ENCODE data around the gene SLC6A1.

The SLC6A1 gene

DNA sequence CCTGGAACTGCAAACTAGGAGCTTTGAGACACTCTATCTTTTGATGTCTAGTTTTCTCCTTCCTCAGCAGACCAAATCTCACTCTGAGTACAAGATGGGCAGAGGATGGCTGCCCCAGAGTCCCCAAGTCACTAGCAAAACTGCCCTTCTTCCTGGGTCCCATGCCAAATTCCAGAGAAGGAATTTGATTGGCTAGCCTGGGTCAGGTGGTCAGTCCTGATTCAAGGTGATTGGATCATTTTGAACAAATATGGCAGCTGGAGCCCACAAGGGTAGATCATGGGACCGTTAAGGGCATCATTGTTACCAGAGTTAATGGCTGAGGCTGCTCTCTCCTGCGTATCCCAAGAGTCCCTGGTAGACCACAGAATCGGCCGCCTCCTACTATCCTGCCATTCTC, 21.7 kb downstream of the SLC6A1 start:
- no peak for TF ChIP-seq SIN3A (IDR thresholded peaks at IDR 0.05; ENCODE audit: borderline replicate concordance, insufficient read depth, low read length)
- TF ChIP-seq POLR2AphosphoS5 (IDR thresholded peaks at IDR 0.05; ENCODE audit: low read depth, low read length): no peak

DNA sequence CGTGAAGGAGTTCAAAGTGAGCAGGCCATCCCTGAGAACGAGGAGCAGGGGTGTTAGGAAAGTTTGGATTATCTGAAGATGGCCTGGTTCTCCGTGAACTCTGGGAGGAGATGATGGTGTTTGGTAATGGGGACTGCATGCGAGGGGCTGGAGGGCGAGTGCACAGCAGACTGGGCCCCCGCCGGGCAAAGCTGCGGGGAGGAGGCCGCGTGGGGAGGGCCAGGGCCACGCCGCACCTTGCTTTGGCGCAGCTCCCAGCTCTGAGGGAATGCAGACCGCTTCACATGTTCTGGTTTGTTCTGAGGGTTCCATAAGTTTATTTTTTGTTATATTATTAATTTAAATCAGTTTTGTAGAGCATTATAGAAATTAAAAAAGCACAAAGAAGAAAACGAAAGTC, 22.2 kb downstream of the SLC6A1 start:
- TF ChIP-seq TAF1 (IDR thresholded peaks at IDR 0.05; ENCODE audit: borderline replicate concordance, insufficient read depth, low read length) (no peak), POLR2AphosphoS5 (IDR thresholded peaks at IDR 0.05; ENCODE audit: low read depth, low read length) (no peak), FOXP2 (optimal IDR thresholded peaks at IDR 0.05; ENCODE audit: borderline replicate concordance, extremely low read depth, extremely low read length, insufficient read depth) (no peak), REST (IDR thresholded peaks at IDR 0.05; ENCODE audit: insufficient read depth in 1 of 2, low read depth in 2 of 2, low read length in 2 of 2) (no peak), SIN3A (IDR thresholded peaks at IDR 0.05; ENCODE audit: borderline replicate concordance, insufficient read depth, low read length) (no peak)

- no peak for TF ChIP-seq TAF1 (IDR thresholded peaks at IDR 0.05; ENCODE audit: borderline replicate concordance, insufficient read depth, low read length)
- TF ChIP-seq POLR2AphosphoS5 (IDR thresholded peaks at IDR 0.05; ENCODE audit: low read depth, low read length): no peak
- no peak for TF ChIP-seq SIN3A (IDR thresholded peaks at IDR 0.05; ENCODE audit: borderline replicate concordance, insufficient read depth, low read length)
- no peak for TF ChIP-seq FOXP2 (optimal IDR thresholded peaks at IDR 0.05; ENCODE audit: borderline replicate concordance, extremely low read depth, extremely low read length, insufficient read depth)
- TF ChIP-seq REST (IDR thresholded peaks at IDR 0.05; ENCODE audit: insufficient read depth in 1 of 2, low read depth in 2 of 2, low read length in 2 of 2): no peak
These were observed 22.8 kb downstream of the SLC6A1 start for GRCh38 chr3:11015369-11015768.

- TF ChIP-seq POLR2AphosphoS5 (IDR thresholded peaks at IDR 0.05; ENCODE audit: low read depth, low read length): no peak
- no peak for TF ChIP-seq REST (IDR thresholded peaks at IDR 0.05; ENCODE audit: insufficient read depth in 1 of 2, low read depth in 2 of 2, low read length in 2 of 2)
- TF ChIP-seq TAF1 (IDR thresholded peaks at IDR 0.05; ENCODE audit: borderline replicate concordance, insufficient read depth, low read length): no peak
- no peak for TF ChIP-seq SIN3A (IDR thresholded peaks at IDR 0.05; ENCODE audit: borderline replicate concordance, insufficient read depth, low read length)
- no peak for TF ChIP-seq FOXP2 (optimal IDR thresholded peaks at IDR 0.05; ENCODE audit: borderline replicate concordance, extremely low read depth, extremely low read length, insufficient read depth)
These were observed 24.2 kb downstream of the SLC6A1 start for GRCh38 chr3:11016727-11017126.

DNA sequence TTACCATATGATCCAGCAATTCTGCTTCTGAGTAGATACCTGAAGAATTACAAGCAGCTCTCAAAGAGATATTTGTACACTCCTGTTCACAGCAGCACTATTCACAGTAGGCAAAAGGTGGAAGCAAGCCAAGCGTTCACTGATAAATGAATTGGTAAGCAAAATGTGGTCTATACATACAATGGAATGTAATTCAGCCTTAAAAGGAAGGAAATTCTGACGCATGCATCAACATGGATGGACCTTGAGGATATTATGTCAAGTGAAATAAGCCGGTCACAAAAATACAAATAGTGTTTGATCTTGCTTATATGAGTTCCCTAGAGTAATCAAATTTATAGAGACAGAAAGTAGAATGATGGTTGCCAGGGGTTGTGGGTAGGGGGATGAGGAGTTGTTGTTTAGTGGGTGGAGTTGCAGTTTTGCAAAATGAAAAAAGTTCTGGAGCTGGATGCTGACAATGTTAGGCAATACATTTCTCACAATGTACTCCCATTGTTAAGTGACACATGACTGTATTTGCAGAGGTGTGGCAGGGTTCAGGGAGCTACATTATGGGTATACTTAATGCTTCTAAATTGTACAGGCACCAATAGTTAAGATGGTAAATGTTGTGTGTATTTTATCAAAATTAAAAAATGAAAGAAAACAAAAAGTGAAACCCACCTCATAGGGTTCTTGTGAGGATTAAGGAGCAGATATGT, 26.7 kb downstream of the SLC6A1 start:
- TF ChIP-seq TAF1 (IDR thresholded peaks at IDR 0.05; ENCODE audit: borderline replicate concordance, insufficient read depth, low read length) (no peak), FOXP2 (optimal IDR thresholded peaks at IDR 0.05; ENCODE audit: borderline replicate concordance, extremely low read depth, extremely low read length, insufficient read depth) (no peak), POLR2AphosphoS5 (IDR thresholded peaks at IDR 0.05; ENCODE audit: low read depth, low read length) (no peak), SIN3A (IDR thresholded peaks at IDR 0.05; ENCODE audit: borderline replicate concordance, insufficient read depth, low read length) (no peak), REST (IDR thresholded peaks at IDR 0.05; ENCODE audit: insufficient read depth in 1 of 2, low read depth in 2 of 2, low read length in 2 of 2) (no peak)

Measured in PFSK-1 (cell line).